Measurements from ENCODE around the gene MAPK4.
A peak's percentile ranks its signal among the peaks of the same experiment; 100 is the strongest.

Gene MAPK4

DNA sequence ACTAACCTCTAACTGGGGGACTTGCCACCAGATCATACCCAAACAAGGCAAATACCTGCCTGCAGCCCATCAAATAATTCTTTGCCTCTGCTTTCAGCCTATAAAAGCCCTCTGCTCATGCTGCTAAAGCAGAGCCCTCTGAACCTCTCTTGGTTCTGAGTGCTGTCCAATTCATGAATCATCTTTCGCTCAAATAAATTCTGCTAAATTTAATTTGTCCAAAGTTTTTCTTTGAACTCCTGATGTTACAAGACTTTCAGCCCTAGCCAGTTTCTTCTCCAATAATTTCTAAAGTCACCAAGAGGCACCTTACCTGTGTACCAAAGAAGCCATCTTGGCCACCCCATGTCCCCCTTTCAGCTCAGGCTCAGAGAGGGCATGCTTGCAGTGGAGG is 188.0 kb downstream of the MAPK4 start:
- ChIA-PET CTCF (no interaction called here), POLR2A (no interaction called here)
- TF ChIP-seq SETDB1 (IDR thresholded peaks at IDR 0.05; ENCODE audit: insufficient read length, low read length) (peak; percentile 50), ZNF549 (tag by site-specific recombination; IDR thresholded peaks at IDR 0.05) (peak; percentile 99), ZNF133 (tag by site-specific recombination; IDR thresholded peaks at IDR 0.05) (no peak)
- Histone ChIP-seq H3K36me3 (ENCODE audit: control insufficient read depth in 2 of 2, insufficient read depth in 1 of 2, low read length in 2 of 2) (no peaks in the 10 kb centered on the region), H3K27ac (ENCODE audit: extremely low read depth, low read depth, low read length) (peak overlapping the region; percentile 74), H3K4me3 (ENCODE audit: low read depth, low read length) (no peak overlapping the region), H3K4me1 (ENCODE audit: control insufficient read depth, insufficient read depth, low read length) (peaks cover 2% of the 10 kb centered on the region; the same call in 1 of the 2 replicates), H3K9me3 (ENCODE audit: control insufficient read depth, insufficient read depth, low read depth, low read length) (no peaks in the 10 kb centered on the region)

DNA sequence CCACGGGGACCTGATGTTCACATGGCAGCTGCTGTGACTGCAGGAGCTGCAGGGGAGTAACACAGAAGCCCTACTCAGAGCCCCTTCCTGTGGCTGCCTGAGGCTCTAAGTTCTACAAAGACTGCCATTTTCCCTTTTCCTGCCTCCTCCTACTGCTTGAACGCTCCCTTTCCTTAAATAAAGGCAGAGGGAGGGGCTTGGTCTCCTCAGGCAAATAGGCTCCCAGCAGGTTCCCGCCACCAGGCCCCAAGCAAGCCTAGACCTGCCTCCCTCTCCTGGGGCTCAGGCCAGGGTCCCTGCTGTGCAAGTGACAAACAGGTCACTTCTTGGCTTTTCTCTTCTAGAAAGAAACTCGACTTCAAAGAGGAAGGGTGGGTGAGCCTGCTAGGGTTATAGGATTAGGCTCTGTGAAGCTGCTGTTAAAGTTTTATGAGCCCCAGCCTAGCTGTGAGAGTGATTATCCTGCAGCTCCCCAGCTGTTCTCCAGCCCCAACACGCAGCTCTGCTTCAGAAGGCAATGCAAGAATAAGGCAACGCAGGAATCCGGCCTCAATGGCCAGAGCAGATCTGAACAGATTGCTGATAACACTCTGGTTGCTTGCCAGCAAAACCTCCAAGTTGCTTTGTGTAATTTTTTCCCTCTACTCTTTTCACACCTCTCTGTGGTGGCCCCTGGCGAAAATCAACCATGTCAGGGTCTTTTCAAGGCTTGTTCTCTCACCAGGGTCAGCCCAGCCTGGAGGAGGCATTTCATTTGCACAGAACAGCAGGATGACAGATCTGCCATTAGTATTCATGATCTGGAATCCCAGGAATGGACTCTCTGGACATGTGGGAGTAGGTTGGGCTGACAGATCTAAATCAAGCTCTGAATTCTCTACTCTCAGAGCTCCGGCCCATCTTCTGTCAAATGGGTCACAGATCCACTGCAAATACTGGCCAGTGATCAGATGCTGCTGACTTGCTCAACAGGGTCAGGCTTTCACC is 188.6 kb downstream of the MAPK4 start:
- H3K4me3 ChIP-seq (ENCODE audit: low read depth, low read length), result no peak overlapping the region
- H3K4me1 ChIP-seq (ENCODE audit: control insufficient read depth, insufficient read depth, low read length), result peaks cover 2% of the 10 kb centered on the region; the same call in 1 of the 2 replicates
- peak overlapping the region; percentile 74 for H3K27ac ChIP-seq (ENCODE audit: extremely low read depth, low read depth, low read length)
- ChIA-PET POLR2A (interaction anchor here (0.6 kb wide), 1 partner anchor 52 kb away, joined by 4 read pairs; no protein-coding TSS in a partner anchor), CTCF (interaction anchor here (0.5 to 0.6 kb wide), 2 partner anchors 220 to 319 kb away, joined by 3 to 9 read pairs; no protein-coding TSS in a partner anchor)
- no peaks in the 10 kb centered on the region for H3K36me3 ChIP-seq (ENCODE audit: control insufficient read depth in 2 of 2, insufficient read depth in 1 of 2, low read length in 2 of 2)
- no peaks in the 10 kb centered on the region for H3K9me3 ChIP-seq (ENCODE audit: control insufficient read depth, insufficient read depth, low read depth, low read length)
- no peak for TF ChIP-seq MYNN (tag by site-specific recombination; IDR thresholded peaks at IDR 0.05; ENCODE audit: borderline replicate concordance)
- no peak for TF ChIP-seq ZNF239 (tag by site-specific recombination; IDR thresholded peaks at IDR 0.05)
- peak; percentile 55 for TF ChIP-seq ZFHX2 (tag by site-specific recombination; conservative IDR thresholded peaks at IDR 0.05)
- TF ChIP-seq ZBTB17 (tag by site-specific recombination; IDR thresholded peaks at IDR 0.05), result peak; percentile 64
- TF ChIP-seq ZNF214 (tag by site-specific recombination; IDR thresholded peaks at IDR 0.05; ENCODE audit: borderline replicate concordance), result no peak
- TF ChIP-seq ZNF610 (tag by site-specific recombination; IDR thresholded peaks at IDR 0.05; ENCODE audit: borderline replicate concordance), result peak; percentile 94
- TF ChIP-seq ZNF785 (tag by site-specific recombination; IDR thresholded peaks at IDR 0.05), result no peak
- no peak for TF ChIP-seq ZSCAN23 (tag by site-specific recombination; IDR thresholded peaks at IDR 0.05)
- no peak for TF ChIP-seq ZNF416 (tag by site-specific recombination; IDR thresholded peaks at IDR 0.05)
- TF ChIP-seq ELK4 (IDR thresholded peaks at IDR 0.05; ENCODE audit: borderline replicate concordance, low read depth, low read length), result no peak
- TF ChIP-seq ZNF549 (tag by site-specific recombination; IDR thresholded peaks at IDR 0.05), result no peak
- TF ChIP-seq GFI1B (tag by site-specific recombination; IDR thresholded peaks at IDR 0.05), result peak; percentile 61; the same call in 1 of the 2 replicates
- no peak for TF ChIP-seq ZNF157 (tag by site-specific recombination; IDR thresholded peaks at IDR 0.05)
- no peak for TF ChIP-seq PBX3 (CRISPR knock-in tag; IDR thresholded peaks at IDR 0.05)
- TF ChIP-seq, protein P1, sequence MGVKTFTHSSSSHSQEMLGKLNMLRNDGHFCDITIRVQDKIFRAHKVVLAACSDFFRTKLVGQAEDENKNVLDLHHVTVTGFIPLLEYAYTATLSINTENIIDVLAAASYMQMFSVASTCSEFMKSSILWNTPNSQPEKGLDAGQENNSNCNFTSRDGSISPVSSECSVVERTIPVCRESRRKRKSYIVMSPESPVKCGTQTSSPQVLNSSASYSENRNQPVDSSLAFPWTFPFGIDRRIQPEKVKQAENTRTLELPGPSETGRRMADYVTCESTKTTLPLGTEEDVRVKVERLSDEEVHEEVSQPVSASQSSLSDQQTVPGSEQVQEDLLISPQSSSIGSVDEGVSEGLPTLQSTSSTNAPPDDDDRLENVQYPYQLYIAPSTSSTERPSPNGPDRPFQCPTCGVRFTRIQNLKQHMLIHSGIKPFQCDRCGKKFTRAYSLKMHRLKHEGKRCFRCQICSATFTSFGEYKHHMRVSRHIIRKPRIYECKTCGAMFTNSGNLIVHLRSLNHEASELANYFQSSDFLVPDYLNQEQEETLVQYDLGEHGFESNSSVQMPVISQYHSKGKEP (tag by site-specific recombination; IDR thresholded peaks at IDR 0.05), result peak; percentile 97
- no peak; the same call in 1 of the 2 replicates for TF ChIP-seq ZNF76 (tag by site-specific recombination; IDR thresholded peaks at IDR 0.05; ENCODE audit: borderline replicate concordance, low read depth)
- TF ChIP-seq ZFP69B (tag by site-specific recombination; IDR thresholded peaks at IDR 0.05), result 0 out of 2 replicates have a peak, but pooled peaks have one; percentile 44
- no peak for TF ChIP-seq ZFP41 (tag by site-specific recombination; IDR thresholded peaks at IDR 0.05; ENCODE audit: borderline replicate concordance)
- peak; percentile 89 for TF ChIP-seq ZBTB6 (tag by site-specific recombination; IDR thresholded peaks at IDR 0.05)
- peak; percentile 100 for TF ChIP-seq ZIC2 (tag by site-specific recombination; IDR thresholded peaks at IDR 0.05)
- TF ChIP-seq ZNF423 (tag by site-specific recombination; IDR thresholded peaks at IDR 0.05), result peak; percentile 99
- TF ChIP-seq ZNF624 (tag by site-specific recombination; IDR thresholded peaks at IDR 0.05), result no peak
- TF ChIP-seq SETDB1 (IDR thresholded peaks at IDR 0.05; ENCODE audit: insufficient read length, low read length), result peak; percentile 35
- TF ChIP-seq ZNF791 (tag by site-specific recombination; IDR thresholded peaks at IDR 0.05), result no peak
- peak; percentile 69 for TF ChIP-seq ZBTB21 (tag by site-specific recombination; IDR thresholded peaks at IDR 0.05)
- TF ChIP-seq ZSCAN30 (tag by site-specific recombination; IDR thresholded peaks at IDR 0.05), result peak; percentile 99
- TF ChIP-seq ZNF354C (tag by site-specific recombination; IDR thresholded peaks at IDR 0.05; ENCODE audit: borderline replicate concordance, low read depth), result no peak
- no peak for TF ChIP-seq REPIN1 (tag by site-specific recombination; IDR thresholded peaks at IDR 0.05; ENCODE audit: low read depth)

Measured in HEK293 (cell line).